Activated CD8-positive, alpha-beta T cell treated with anti-CD3 and anti-CD28 coated beads, Interleukin-2, amount 10 ng/mL, durations not matched to agents 7 days and 5 days (primary cell): ENCODE measurements around the gene GALT. TPM values are rescaled to one million over a fixed set of nuclear protein-coding genes. Genes with fewer than 3 reads are reported as not detected.

Source experiments
- ATAC-seq: fragments of 150-1000 bp; cut with Tn5 transposase; one replicate; pipeline ENCODE4 v1.10.0; 2021; ENCODE audit warnings: moderate library complexity
- CTCF ChIA-PET: fragments of 350-600 bp; sonication (Branson Sonifier 250); formaldehyde crosslinking; loops from one replicate; lab custom pipeline; 2021; ENCODE audit warnings: antibody characterized with exemption; lab: Charles Lee
- POLR2A ChIA-PET: fragments of 350-600 bp; sonication (Branson Sonifier 250); formaldehyde crosslinking; loops from one replicate; lab custom pipeline; 2021; ENCODE audit warnings: antibody characterized with exemption; lab: Charles Lee
- DNase-seq: peaks from one replicate; pipeline ENCODE4 v3.0.0-alpha.2; 2020
- H3K27ac Mint-ChIP-seq: one replicate; pipeline ENCODE4 v1.8.0; 2021; ENCODE audit warnings: mild to moderate bottlenecking, mixed read lengths
- H3K27me3 Mint-ChIP-seq: one replicate; pipeline ENCODE4 v1.8.0; 2021; ENCODE audit warnings: low read depth, mixed read lengths
- H3K36me3 Mint-ChIP-seq: one replicate; pipeline ENCODE4 v1.8.0; 2021; ENCODE audit warnings: low read depth, mixed read lengths
- H3K4me1 Mint-ChIP-seq: one replicate; pipeline ENCODE4 v1.8.0; 2021; ENCODE audit warnings: low read depth, mixed read lengths
- H3K4me3 Mint-ChIP-seq: one replicate; pipeline ENCODE4 v1.8.0; 2021; ENCODE audit warnings: mild to moderate bottlenecking, mixed read lengths
- H3K9me3 Mint-ChIP-seq: one replicate; pipeline ENCODE4 v1.8.0; 2022; ENCODE audit warnings: mixed read lengths; ENCODE audit not compliant: insufficient read depth
- total RNA-seq, 2 experiments: library from RNA; stranded (reverse); gene quantifications; one replicate each; pipeline ENCODE4 v1.2.3, GENCODE V29; 2021

Gene GALT
- total RNA-seq, 2 experiments from 2014 or later = 79.1 to 83.9 TPM

- Mint-ChIP-seq H3K36me3 (peaks cover 18% of the 10 kb centered on the region), H3K4me1 (peaks cover 18% of the 10 kb centered on the region), H3K9me3 (no peaks in the 10 kb centered on the region), H3K27me3 (no peaks in the 10 kb centered on the region), H3K27ac (peak within 1 kb of the TSS; percentile 95), H3K4me3 (peak within 1 kb of the TSS; percentile 88)
- peak; percentile 95 for ATAC-seq
- ChIA-PET POLR2A (interaction anchor here (0.6 to 2.1 kb wide), 7 partner anchors 8 to 26 kb away, joined by 3 to 12 read pairs (median 5); partner anchors contain the start of genes DCTN3 and SIGMAR1), CTCF (interaction anchor here (0.7 to 8.3 kb wide), 13 partner anchors 9 to 208 kb away, joined by 3 to 171 read pairs (median 5); partner anchors contain the start of genes DCTN3 and SIGMAR1)
- peak; percentile 86 for DNase-seq
These were observed 34.4 kb upstream of the GALT start, which contains the start of gene RPP25L for GRCh38 chr9:34611811-34612787. Gene RPP25L (minus strand): TSS chr9:34612097. CDS start chr9:34611296, 801 bp downstream.

- ChIA-PET CTCF (interaction anchor here (0.7 to 8.3 kb wide), 13 partner anchors 8 to 209 kb away, joined by 3 to 171 read pairs (median 7); partner anchors contain the start of genes ARID3C, DCTN3 and SIGMAR1), POLR2A (interaction anchor here (0.7 to 2.1 kb wide), 8 partner anchors 7 to 25 kb away, joined by 3 to 12 read pairs (median 4); partner anchors contain the start of genes DCTN3 and SIGMAR1)
- no peaks in the 10 kb centered on the region for H3K27me3 Mint-ChIP-seq
These were observed 33.6 kb upstream of the GALT start for GRCh38 chr9:34612788-34613390.

GRCh38 chr9:34615132-34615531 is 31.3 kb upstream of the GALT start:
- H3K4me3 Mint-ChIP-seq = no peak overlapping the region
- ATAC-seq = no peak

More at GRCh38 chr9:34612788-34613390, 33.6 kb upstream of the GALT start:
- Mint-ChIP-seq H3K27ac (peak overlapping the region; percentile 95), H3K9me3 (no peaks in the 10 kb centered on the region), H3K36me3 (peaks cover 25% of the 10 kb centered on the region), H3K4me3 (peak overlapping the region; percentile 88), H3K4me1 (peaks cover 18% of the 10 kb centered on the region)
- ATAC-seq (peak; percentile 53), DNase-seq (peak; percentile 82)

GRCh38 chr9:34620061-34620994 is 26.1 kb upstream of the GALT start, which contains the start of gene DCTN3:
Gene DCTN3 (minus strand): TSS chr9:34620495. CDS start chr9:34620464, 31 bp downstream.
- Mint-ChIP-seq H3K27me3 (peaks cover 30% of the 10 kb centered on the region), H3K27ac (peak within 1 kb of the TSS; percentile 86), H3K9me3 (no peaks in the 10 kb centered on the region), H3K4me3 (peak within 1 kb of the TSS; percentile 90), H3K4me1 (peaks cover 32% of the 10 kb centered on the region), H3K36me3 (peaks cover 26% of the 10 kb centered on the region)
- DNase-seq (peak; percentile 96), ATAC-seq (peak; percentile 98)
- CTCF ChIA-PET = interaction anchor here (0.9 to 7.6 kb wide), 13 partner anchors 8 to 365 kb away, joined by 3 to 131 read pairs (median 5); partner anchors contain the start of genes ARID3C, GALT, RPP25L and SIGMAR1
- POLR2A ChIA-PET = interaction anchor here (0.7 to 4.2 kb wide), 9 partner anchors 9 to 460 kb away, joined by 3 to 27 read pairs (median 8); partner anchors contain the start of genes ARID3C, FANCG, GALT and RPP25L

More at GRCh38 chr9:34615132-34615531, 31.3 kb upstream of the GALT start:
- H3K27me3 Mint-ChIP-seq = no peaks in the 10 kb centered on the region
- ChIA-PET POLR2A (no interaction called here), CTCF (interaction anchor here (1.1 to 8.3 kb wide), 4 partner anchors 11 to 49 kb away, joined by 3 to 171 read pairs (median 6); partner anchors contain the start of gene SIGMAR1)
- H3K9me3 Mint-ChIP-seq = no peaks in the 10 kb centered on the region
- H3K4me1 Mint-ChIP-seq = peaks cover 30% of the 10 kb centered on the region
- DNase-seq = no peak
- no peak overlapping the region for H3K27ac Mint-ChIP-seq
- peaks cover 26% of the 10 kb centered on the region for H3K36me3 Mint-ChIP-seq

GRCh38 chr9:34623374-34624235 is 22.9 kb upstream of the GALT start:
- CTCF ChIA-PET = interaction anchor here (1.0 to 7.6 kb wide), 3 partner anchors 11 to 41 kb away, joined by 4 to 131 read pairs (median 5); partner anchors contain the start of genes RPP25L and SIGMAR1
- Mint-ChIP-seq H3K27ac (no peak overlapping the region), H3K4me1 (peaks cover 38% of the 10 kb centered on the region), H3K9me3 (no peaks in the 10 kb centered on the region), H3K36me3 (peaks cover 5% of the 10 kb centered on the region), H3K4me3 (no peak overlapping the region), H3K27me3 (peaks cover 56% of the 10 kb centered on the region)
- DNase-seq = no peak
- ATAC-seq = no peak
- POLR2A ChIA-PET = interaction anchor here (2.3 to 4.2 kb wide), 2 partner anchors 11 to 14 kb away, joined by 7 to 19 read pairs; partner anchors contain the start of gene SIGMAR1

GRCh38 chr9:34624475-34625185 is 21.8 kb upstream of the GALT start:
- Mint-ChIP-seq H3K36me3 (peaks cover 2% of the 10 kb centered on the region), H3K4me1 (peaks cover 33% of the 10 kb centered on the region), H3K27ac (no peak overlapping the region), H3K4me3 (no peak overlapping the region), H3K27me3 (peaks cover 63% of the 10 kb centered on the region), H3K9me3 (no peaks in the 10 kb centered on the region)
- DNase-seq = no peak
- CTCF ChIA-PET = interaction anchor here (1.6 to 7.6 kb wide), 2 partner anchors 10 to 12 kb away, joined by 13 to 131 read pairs; partner anchors contain the start of genes RPP25L and SIGMAR1
- POLR2A ChIA-PET = interaction anchor here (2.6 kb wide), 1 partner anchor 13 kb away, joined by 16 read pairs; the partner anchor contains the start of gene SIGMAR1
- ATAC-seq = no peak

- POLR2A ChIA-PET = interaction anchor here (1.3 to 2.6 kb wide), 2 partner anchors 12 to 13 kb away, joined by 4 to 16 read pairs; partner anchors contain the start of gene SIGMAR1
- CTCF ChIA-PET = interaction anchor here (1.1 to 7.6 kb wide), 3 partner anchors 10 to 22 kb away, joined by 3 to 131 read pairs (median 13); partner anchors contain the start of genes RPP25L and SIGMAR1
- H3K27ac Mint-ChIP-seq = no peak overlapping the region
These were observed 21.3 kb upstream of the GALT start for GRCh38 chr9:34625186-34625486.

GRCh38 chr9:34627716-34628655 is 18.5 kb upstream of the GALT start:
- POLR2A ChIA-PET = no interaction called here
- no peak for DNase-seq
- CTCF ChIA-PET = no interaction called here
- Mint-ChIP-seq H3K27me3 (peaks cover 63% of the 10 kb centered on the region), H3K4me3 (peak overlapping the region; percentile 73), H3K4me1 (peaks cover 20% of the 10 kb centered on the region), H3K27ac (no peak overlapping the region), H3K36me3 (peaks cover 2% of the 10 kb centered on the region), H3K9me3 (no peaks in the 10 kb centered on the region)
- ATAC-seq = no peak

More at GRCh38 chr9:34625186-34625486, 21.3 kb upstream of the GALT start:
- Mint-ChIP-seq H3K9me3 (no peaks in the 10 kb centered on the region), H3K36me3 (peaks cover 2% of the 10 kb centered on the region), H3K4me1 (peaks cover 31% of the 10 kb centered on the region), H3K4me3 (no peak overlapping the region), H3K27me3 (peaks cover 68% of the 10 kb centered on the region)
- no peak for DNase-seq
- no peak for ATAC-seq
